ENCODE results near the gene NIT1. TPM values are rescaled to one million over a fixed set of nuclear protein-coding genes. Genes with fewer than 3 reads are reported as not detected.
A peak's percentile ranks its signal among the peaks of the same experiment; 100 is the strongest.

NIT1 gene
- total RNA-seq, 1 experiment from 2014 or later: 39.6 TPM

DNA sequence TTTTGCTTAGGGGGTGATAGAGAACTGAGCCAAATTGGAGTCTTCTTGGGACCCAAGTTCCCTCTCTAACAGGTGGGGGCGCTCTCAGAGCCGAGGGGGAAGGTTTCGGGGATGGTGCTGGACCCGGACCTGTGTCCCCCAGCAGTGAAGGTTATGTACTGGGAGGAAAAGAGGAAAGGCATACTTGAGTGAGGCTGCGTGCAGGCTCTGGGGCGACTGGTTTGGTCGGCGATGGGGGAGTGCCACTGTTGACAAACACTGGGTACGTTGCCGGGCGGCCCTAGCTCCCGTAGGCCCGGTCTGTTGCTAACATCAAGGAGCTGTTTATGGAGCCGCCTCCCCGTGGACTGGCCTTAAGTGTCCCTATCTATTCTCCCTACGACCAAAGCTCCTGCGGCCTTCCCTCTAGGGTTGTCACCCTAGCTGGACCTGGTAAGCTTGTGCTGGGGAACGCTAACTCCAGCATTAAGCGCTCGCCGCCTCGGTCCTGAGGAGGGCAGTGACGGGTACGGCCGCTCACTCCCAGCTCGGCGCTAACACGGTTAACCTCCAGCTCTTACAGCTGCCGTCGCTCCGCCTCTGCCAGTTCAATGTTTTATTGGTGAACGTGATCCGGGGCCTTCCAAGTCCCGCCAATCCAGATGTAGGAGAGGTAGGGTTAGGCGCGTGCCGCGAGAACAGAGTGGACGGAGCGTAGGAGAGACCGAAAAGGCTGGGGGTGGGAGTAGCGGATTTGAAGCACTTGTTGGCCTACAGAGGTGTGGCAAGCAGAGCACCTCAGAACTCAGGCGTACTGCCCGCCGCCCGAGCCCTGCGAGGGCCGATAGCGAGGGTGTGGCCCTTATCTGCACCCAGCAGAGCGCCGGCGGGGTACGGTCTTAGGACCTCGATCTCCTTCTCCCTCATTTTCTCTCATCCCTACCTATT, 48.1 kb downstream of the NIT1 start, which contains the start of gene PPOX:
PPOX (plus strand) TSS at position 685 of the 927 bp plus-strand sequence. CDS start 422 bp downstream, outside the sequence.
- peaks cover 11% of the 10 kb centered on the region for H3K23me2 ChIP-seq (ENCODE audit: insufficient read length, low read depth, low read length, poor library complexity, severe bottlenecking)
- no peak within 1 kb of the TSS for H3K56ac ChIP-seq (ENCODE audit: insufficient read length, low read depth, low read length)
- H4K5ac ChIP-seq (ENCODE audit: insufficient read length, low read depth, low read length): no peak within 1 kb of the TSS
- H3K27me3 ChIP-seq (ENCODE audit: insufficient read depth, low read length): no peaks in the 10 kb centered on the region
- no peak within 1 kb of the TSS for H3T11ph ChIP-seq (ENCODE audit: low read length)
- H4K20me1 ChIP-seq (ENCODE audit: control insufficient read depth, insufficient read depth, insufficient read length): no peaks in the 10 kb centered on the region
- H3K27ac ChIP-seq (ENCODE audit: insufficient read length, low read depth, low read length): no peak within 1 kb of the TSS
- no peak within 1 kb of the TSS for H2AK5ac ChIP-seq (ENCODE audit: insufficient read length, low read length)
- peak within 1 kb of the TSS; percentile 32; the same call in 1 of the 2 replicates for H3K14ac ChIP-seq (ENCODE audit: insufficient read depth, low read length)
- no peaks in the 10 kb centered on the region; the same call in 1 of the 2 replicates for H3K27me3 Mint-ChIP-seq (ENCODE audit: low read depth)
- no peak within 1 kb of the TSS for H2BK20ac ChIP-seq (ENCODE audit: low read depth, low read length, poor library complexity, severe bottlenecking)
- no peaks in the 10 kb centered on the region for H3K79me2 ChIP-seq (ENCODE audit: insufficient read depth, low read length)
- H3K9me3 ChIP-seq (ENCODE audit: control insufficient read depth, low read depth, low read length): no peaks in the 10 kb centered on the region
- H3K23ac ChIP-seq (ENCODE audit: insufficient read length, low read depth, low read length): no peak within 1 kb of the TSS
- H2BK5ac ChIP-seq (ENCODE audit: insufficient read length, low read length): no peak within 1 kb of the TSS
- peaks cover 24 to 62% (median 54%) of the 10 kb centered on the region in 3 experiments for H3K36me3 Mint-ChIP-seq (ENCODE audit: insufficient read depth in 1 of 3, low read depth in 3 of 3)
- H2BK12ac ChIP-seq (ENCODE audit: insufficient read length, low read depth, low read length): no peak within 1 kb of the TSS
- peak within 1 kb of the TSS; percentile 70 for H3K4me2 ChIP-seq (ENCODE audit: insufficient read depth, insufficient read length, low read length)
- peak; percentile 99 for DNase-seq
- peaks cover 17 to 22% of the 10 kb centered on the region in 2 experiments for H3K4me1 Mint-ChIP-seq
- H3K9me3 Mint-ChIP-seq: no peaks in the 10 kb centered on the region
- no peak within 1 kb of the TSS for H4K8ac ChIP-seq (replicated peaks; ENCODE audit: insufficient read length, low read depth, low read length)
- H3K9ac ChIP-seq (ENCODE audit: extremely low read depth, insufficient read length, low read length): peak within 1 kb of the TSS; percentile 64
- no peaks in the 10 kb centered on the region for H3K79me1 ChIP-seq (ENCODE audit: insufficient read depth, low read depth, low read length, poor library complexity, severe bottlenecking)
- H3K4ac ChIP-seq (ENCODE audit: low read depth, low read length): no peak within 1 kb of the TSS
- H2BK15ac ChIP-seq (ENCODE audit: low read depth, low read length): no peak within 1 kb of the TSS
- H3K4me3 Mint-ChIP-seq: peak within 1 kb of the TSS; percentile 90
- H3K27ac Mint-ChIP-seq: peak within 1 kb of the TSS; percentile 79 to 98 (median 97)
- H3K4me1 ChIP-seq (ENCODE audit: insufficient read depth, low read length): no peaks in the 10 kb centered on the region
- H4K91ac ChIP-seq (ENCODE audit: insufficient read length, low read depth, low read length): no peak within 1 kb of the TSS
- no peak within 1 kb of the TSS for H2AFZ ChIP-seq (ENCODE audit: low read length)
- no CpG with 5 or more reads among the region's 54 CpGs for WGBS (ENCODE audit: extremely low coverage, insufficient read length, low lambda C conversion rate)
- H3K18ac ChIP-seq (ENCODE audit: insufficient read length, low read depth, low read length): peak within 1 kb of the TSS; percentile 84
- H2BK120ac ChIP-seq (ENCODE audit: low read depth, low read length, poor library complexity, severe bottlenecking): no peak within 1 kb of the TSS
- TF ChIP-seq, protein P1, sequence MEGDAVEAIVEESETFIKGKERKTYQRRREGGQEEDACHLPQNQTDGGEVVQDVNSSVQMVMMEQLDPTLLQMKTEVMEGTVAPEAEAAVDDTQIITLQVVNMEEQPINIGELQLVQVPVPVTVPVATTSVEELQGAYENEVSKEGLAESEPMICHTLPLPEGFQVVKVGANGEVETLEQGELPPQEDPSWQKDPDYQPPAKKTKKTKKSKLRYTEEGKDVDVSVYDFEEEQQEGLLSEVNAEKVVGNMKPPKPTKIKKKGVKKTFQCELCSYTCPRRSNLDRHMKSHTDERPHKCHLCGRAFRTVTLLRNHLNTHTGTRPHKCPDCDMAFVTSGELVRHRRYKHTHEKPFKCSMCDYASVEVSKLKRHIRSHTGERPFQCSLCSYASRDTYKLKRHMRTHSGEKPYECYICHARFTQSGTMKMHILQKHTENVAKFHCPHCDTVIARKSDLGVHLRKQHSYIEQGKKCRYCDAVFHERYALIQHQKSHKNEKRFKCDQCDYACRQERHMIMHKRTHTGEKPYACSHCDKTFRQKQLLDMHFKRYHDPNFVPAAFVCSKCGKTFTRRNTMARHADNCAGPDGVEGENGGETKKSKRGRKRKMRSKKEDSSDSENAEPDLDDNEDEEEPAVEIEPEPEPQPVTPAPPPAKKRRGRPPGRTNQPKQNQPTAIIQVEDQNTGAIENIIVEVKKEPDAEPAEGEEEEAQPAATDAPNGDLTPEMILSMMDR (conservative IDR thresholded peaks at IDR 0.05): peak; percentile 60
